Right hindlimb (tissue), 1 donor: Measurements from ENCODE around the gene MECP2.
"Not testable (repeated sequence)": the region's sequence is repeated elsewhere in the genome, so short reads cannot be mapped to it uniquely, and the experiment has no call there.

Experiments used
- DNase-seq: peaks from one replicate; pipeline ENCODE4 v3.0.0-alpha.2; 2018

MECP2 gene

GRCh38 chrX:154097589-154098541 lies at the start of gene MECP2:
Gene MECP2, minus strand, starts transcription at chrX:154097717.
- DNase-seq: peak; percentile 94

- DNase-seq: not testable (repeated sequence)
These were observed 46.5 kb upstream of the MECP2 start, which contains the start of gene OPN1LW for GRCh38 chrX:154144010-154144409. Gene OPN1LW, plus strand, starts transcription at chrX:154144243. Its CDS starts 41 bp downstream, at chrX:154144284.

GRCh38 chrX:154142950-154143745 lies 45.6 kb upstream of the MECP2 start:
- DNase-seq: no peak

GRCh38 chrX:154142386-154142785 lies 44.9 kb upstream of the MECP2 start:
- no peak for DNase-seq

- no peak for DNase-seq
These were observed 43.2 kb upstream of the MECP2 start for GRCh38 chrX:154140742-154141141.

DNA sequence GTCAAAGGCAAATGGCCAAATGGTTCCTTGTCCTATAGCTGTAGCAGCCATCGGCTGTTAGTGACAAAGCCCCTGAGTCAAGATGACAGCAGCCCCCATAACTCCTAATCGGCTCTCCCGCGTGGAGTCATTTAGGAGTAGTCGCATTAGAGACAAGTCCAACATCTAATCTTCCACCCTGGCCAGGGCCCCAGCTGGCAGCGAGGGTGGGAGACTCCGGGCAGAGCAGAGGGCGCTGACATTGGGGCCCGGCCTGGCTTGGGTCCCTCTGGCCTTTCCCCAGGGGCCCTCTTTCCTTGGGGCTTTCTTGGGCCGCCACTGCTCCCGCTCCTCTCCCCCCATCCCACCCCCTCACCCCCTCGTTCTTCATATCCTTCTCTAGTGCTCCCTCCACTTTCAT lies 42.7 kb upstream of the MECP2 start:
- no peak for DNase-seq

DNA sequence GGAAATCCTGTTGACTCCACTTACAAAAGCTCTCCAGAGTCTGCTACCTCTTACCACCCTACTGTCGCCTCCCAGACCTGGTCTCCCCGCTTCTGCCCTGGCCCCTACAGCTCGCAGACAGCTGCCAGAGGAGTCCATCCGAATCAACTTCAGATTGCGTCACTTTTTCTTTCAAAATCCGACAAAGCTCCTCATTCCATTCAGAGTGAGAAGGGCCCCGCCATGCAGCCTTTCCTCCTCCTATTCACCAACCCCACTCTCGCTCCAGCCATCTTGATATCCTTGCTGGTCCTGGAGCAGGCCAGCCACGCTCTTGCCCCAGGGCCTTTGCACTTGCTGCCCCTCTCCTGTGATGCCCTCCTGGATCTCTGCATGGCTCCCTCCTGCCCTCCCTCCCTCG lies 41.3 kb upstream of the MECP2 start:
- no peak for DNase-seq

DNA sequence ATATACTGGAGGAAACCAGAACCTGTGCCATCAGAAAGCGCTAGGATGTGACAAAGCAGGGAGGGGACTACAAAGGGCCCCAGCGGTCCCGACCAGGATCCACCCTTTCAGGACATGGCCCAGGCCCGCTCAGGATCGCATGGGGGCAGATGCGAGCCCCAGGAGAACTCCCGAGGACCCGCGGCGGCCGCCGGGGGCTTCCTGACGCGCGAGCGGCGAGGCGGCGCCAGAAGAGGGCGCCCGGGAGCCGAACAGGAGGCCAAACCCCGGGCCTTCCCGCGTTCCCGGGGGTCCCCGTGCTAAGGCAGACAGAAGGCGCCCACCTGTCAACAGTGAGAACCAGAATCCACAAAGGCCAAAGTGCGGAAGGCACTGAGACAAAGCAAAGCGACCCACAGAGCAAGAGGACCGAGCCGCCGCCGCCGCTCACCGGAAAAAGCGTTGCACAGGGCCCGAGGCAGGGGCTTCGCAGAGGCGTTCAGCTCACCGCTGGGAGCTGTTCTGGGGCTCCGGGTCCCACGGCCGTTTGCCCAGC lies 39.2 kb upstream of the MECP2 start:
- peak; percentile 75 for DNase-seq

DNA sequence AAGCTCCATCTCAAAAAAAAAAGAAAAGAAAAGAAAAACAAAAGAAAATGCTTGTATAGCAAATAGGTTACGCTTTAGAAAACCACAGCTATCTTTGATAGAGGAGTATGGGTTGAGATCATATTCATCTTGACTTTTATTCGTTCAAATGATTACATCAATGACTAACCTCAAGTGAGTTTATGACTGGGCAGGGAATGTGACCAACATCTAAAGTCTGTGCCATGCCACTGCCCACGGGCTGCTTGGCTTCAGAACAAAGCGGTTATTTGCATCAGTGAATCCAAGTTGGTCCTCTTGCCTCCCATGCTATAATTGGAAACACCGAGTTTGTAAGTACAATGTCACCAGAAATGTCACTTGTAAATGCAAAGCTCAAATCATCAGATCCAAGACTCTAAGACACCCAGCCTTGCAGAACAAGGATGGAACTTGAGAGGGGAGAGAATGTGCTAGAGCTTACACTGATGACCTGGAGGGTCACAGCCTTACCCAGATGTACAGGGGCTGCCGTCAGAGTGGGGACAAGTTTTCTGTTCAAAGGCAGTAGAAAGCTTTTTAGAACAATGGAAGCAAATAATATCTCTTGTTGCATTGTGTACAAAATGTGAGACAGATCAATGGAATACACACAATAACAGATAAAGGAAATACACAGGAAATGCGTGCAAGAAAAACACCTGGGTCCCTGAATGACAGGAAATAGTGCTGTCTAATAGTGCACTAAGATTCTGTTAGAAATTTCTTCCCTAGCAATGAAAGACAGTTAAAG lies 38.1 kb upstream of the MECP2 start:
- DNase-seq: no peak

DNA sequence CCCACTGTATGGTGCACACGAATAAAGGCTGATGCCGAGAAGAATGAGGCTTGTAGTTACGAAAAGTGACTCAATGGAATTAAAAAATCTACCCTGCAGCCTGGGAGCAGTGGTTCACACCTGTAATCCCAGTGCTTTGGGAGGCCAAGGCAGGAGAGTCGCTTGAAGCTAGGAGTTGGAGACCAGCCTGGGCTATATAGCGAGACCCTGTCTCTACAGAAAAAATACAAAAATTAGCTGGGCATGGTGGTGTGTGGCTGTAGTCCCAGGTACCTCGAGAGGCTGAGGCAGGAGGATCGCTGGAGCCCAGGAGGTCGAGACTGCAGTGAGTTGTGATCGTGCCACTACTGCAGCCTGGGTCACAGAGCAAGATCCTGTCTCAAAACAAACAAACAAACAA lies 34.8 kb upstream of the MECP2 start:
- no peak for DNase-seq

GRCh38 chrX:154131955-154132354 lies 34.4 kb upstream of the MECP2 start:
- DNase-seq: no peak

GRCh38 chrX:154126101-154126500 lies 28.6 kb upstream of the MECP2 start:
- no peak for DNase-seq

GRCh38 chrX:154125391-154126040 lies 28.0 kb upstream of the MECP2 start:
- DNase-seq: no peak

GRCh38 chrX:154123241-154124219 lies 26.0 kb upstream of the MECP2 start:
- DNase-seq: no peak

DNA sequence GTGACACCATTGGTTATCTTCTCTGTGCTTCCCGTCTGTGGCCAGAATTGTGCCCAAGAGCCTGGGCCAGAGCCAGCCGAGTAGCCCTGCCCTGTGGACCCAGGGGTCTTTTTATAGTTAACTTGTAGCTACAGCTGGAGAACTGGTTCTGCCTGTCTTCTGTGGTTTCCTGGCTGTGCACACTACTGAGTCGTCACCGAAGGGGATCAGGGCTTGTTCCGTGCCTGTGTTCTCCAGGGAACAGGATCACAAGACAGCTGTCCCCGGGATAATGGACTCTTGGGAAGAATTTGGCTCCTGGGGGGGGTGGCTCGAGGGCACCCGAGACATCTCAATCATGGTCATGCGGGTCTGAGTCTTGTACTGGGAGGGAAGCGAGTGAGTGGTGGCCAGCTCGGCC lies 24.4 kb upstream of the MECP2 start:
- no peak for DNase-seq

- DNase-seq: no peak
These were observed 23.7 kb upstream of the MECP2 start for GRCh38 chrX:154121207-154121606.

DNA sequence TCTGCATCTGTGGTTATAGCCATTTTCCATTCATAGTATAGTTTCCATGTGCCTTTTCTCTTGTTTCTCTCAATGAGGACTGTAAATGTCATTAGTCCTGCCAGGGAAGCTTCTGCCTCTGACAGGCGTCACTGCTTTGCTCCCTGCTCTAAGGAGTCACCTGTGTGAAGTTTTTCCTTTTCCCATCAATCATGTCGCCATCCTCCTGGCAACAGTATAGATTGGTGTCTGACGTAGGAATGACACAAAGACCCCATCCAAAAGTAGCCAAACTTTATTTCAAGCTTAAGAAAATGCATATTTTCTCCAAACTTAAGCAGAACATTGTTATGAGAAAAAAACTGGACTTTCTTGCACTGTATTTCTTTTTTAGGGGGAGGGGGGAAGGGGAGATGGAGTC lies 23.1 kb upstream of the MECP2 start:
- DNase-seq: no peak

GRCh38 chrX:154117566-154117965 lies 20.0 kb upstream of the MECP2 start:
- DNase-seq: no peak

GRCh38 chrX:154116426-154117211 lies 19.1 kb upstream of the MECP2 start:
- DNase-seq: no peak

- DNase-seq: no peak
These were observed 18.2 kb upstream of the MECP2 start for GRCh38 chrX:154115750-154116149.
